ENCODE results near the gene CRB2. TPM values are rescaled to one million over a fixed set of nuclear protein-coding genes. Genes with fewer than 3 reads are reported as not detected.
"Not testable (repeated sequence)": the region's sequence is repeated elsewhere in the genome, so short reads cannot be mapped to it uniquely, and the experiment has no call there.

The CRB2 gene
- total and polyA plus RNA-seq, 11 donors, result 0.05 to 10.1 (median 0.10) TPM; not detected in 8

DNA sequence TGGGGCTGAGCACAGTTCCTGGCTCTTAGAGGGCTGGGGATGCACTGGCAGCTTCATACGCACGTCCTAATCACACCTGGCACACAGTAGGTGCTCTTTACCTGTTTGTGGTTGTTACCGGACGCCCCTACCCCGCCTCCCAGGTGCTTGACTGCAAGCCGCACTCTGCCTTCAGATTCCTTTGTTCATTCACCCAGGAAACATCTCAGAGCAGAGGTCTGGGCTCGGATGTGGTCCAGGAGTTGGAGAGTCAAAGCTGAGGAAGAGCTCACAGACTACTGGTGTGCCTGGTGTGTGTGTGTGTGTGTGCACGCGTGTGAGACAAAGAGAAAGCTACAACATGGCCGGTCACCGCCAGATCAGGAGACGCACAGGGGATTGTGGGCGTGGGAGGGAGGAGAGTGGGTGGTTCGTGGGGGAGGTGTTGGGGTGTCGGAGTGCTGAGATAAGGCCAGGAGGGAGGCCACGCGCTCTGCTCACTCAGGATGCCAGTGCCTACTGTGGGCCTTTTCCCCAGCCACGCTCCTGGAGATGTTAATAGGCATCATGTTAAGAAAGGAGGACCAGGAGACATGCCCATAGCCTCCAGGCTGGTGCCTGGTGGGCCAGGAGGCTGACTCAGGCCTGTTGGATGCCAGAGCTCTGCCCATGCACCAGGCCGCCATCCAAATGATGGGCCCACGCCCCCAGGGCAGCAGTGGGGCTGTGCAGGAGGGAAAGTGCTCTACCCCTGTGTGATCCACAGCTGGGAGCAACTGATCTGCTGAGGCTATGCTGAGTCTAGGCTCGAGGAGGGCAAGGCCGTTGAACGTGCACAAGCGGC is 39.9 kb downstream of the CRB2 start:
- H3K27ac ChIP-seq, result no peak overlapping the region
- intact Hi-C loops (cut with DNase I), result no loop called here
- H3K27me3 ChIP-seq, result no peaks in the 10 kb centered on the region
- TF ChIP-seq, protein P1, sequence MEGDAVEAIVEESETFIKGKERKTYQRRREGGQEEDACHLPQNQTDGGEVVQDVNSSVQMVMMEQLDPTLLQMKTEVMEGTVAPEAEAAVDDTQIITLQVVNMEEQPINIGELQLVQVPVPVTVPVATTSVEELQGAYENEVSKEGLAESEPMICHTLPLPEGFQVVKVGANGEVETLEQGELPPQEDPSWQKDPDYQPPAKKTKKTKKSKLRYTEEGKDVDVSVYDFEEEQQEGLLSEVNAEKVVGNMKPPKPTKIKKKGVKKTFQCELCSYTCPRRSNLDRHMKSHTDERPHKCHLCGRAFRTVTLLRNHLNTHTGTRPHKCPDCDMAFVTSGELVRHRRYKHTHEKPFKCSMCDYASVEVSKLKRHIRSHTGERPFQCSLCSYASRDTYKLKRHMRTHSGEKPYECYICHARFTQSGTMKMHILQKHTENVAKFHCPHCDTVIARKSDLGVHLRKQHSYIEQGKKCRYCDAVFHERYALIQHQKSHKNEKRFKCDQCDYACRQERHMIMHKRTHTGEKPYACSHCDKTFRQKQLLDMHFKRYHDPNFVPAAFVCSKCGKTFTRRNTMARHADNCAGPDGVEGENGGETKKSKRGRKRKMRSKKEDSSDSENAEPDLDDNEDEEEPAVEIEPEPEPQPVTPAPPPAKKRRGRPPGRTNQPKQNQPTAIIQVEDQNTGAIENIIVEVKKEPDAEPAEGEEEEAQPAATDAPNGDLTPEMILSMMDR (IDR thresholded peaks at IDR 0.05), result no peak
- no peak for TF ChIP-seq POLR2A (IDR thresholded peaks at IDR 0.05)
- H3K4me1 ChIP-seq, result peaks cover 0 to 2% (median 0%) of the 10 kb centered on the region in 12 donors
- H3K9me3 ChIP-seq, result peaks cover 0 to 9% (median 0%) of the 10 kb centered on the region in 12 donors
- DNase-seq (no peak), ATAC-seq (no peak)
- 91 to 95% (median 94%) methylated on average over 23 to 24 of the region's 24 CpGs for WGBS, 4 donors
- H3K4me3 ChIP-seq, result no peak overlapping the region
- peaks cover 0 to 14% (median 0%) of the 10 kb centered on the region in 9 donors for H3K36me3 ChIP-seq

DNA sequence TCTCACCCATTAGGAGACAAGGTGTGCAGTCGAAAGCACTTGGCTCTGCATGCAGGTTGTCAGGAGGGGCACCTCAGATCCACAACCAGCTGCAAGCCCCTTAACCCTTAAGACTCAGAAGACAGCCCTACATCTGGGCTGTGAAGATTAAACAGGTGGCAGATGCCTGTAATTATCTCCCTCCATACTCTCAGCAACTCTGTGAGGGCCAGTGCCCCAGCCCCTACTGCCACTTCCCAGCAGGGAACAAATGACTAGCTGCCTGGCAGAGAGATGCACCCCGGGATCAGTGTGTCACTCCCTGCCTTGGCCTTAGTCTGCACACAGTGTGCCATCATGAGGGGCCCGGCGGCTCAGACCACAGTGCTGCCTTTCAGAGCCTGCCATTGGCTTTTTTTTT is 42.0 kb downstream of the CRB2 start:
- peaks cover 0 to 4% (median 0%) of the 10 kb centered on the region in 12 donors for H3K9me3 ChIP-seq
- ATAC-seq, result no peak
- peaks cover 0 to 10% (median 0%) of the 10 kb centered on the region in 12 donors for H3K4me1 ChIP-seq
- WGBS, 4 donors, result 92 to 95% (median 93%) methylated on average over 4 of the region's 4 CpGs
- intact Hi-C loops (cut with DNase I), result no loop called here
- DNase-seq, result no peak
- H3K36me3 ChIP-seq, result peaks cover 0 to 14% (median 0%) of the 10 kb centered on the region in 9 donors
- H3K4me3 ChIP-seq, result no peak overlapping the region
- H3K27me3 ChIP-seq, result no peaks in the 10 kb centered on the region
- TF ChIP-seq, protein P1 (IDR thresholded peaks at IDR 0.05), result no peak
- TF ChIP-seq POLR2A (IDR thresholded peaks at IDR 0.05), result no peak
- H3K27ac ChIP-seq, result no peak overlapping the region

DNA sequence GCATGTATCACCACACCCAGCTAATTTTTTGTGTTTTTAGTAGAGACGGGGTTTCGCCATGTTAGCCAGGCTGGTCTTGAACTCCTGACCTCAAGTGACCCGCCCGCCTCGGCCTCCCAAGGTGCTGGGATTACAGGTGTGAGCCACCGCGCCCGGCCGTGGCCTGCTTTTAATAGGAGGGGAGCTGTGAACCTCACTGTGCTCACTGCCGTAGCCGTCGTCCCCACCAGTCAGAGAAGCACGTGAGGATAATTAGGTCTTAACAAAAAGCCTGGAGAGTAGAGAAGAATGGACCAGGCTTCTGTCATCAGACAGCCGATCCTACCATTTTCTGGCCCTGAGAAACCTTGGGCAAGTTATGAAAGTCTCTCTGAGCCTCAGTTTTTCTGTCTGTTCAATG is 42.9 kb downstream of the CRB2 start:
- H3K9me3 ChIP-seq; H3K4me3 ChIP-seq; DNase-seq; ATAC-seq; H3K27me3 ChIP-seq; H3K27ac ChIP-seq; intact Hi-C loops (cut with DNase I): not testable (repeated sequence)
- WGBS, 4 donors, result 92 to 98% (median 95%) methylated on average over 14 of the region's 14 CpGs
- Histone ChIP-seq H3K4me1 (peaks cover 0 to 10% (median 0%) of the 10 kb centered on the region in 12 donors), H3K36me3 (peaks cover 0 to 14% (median 0%) of the 10 kb centered on the region in 9 donors)

DNA sequence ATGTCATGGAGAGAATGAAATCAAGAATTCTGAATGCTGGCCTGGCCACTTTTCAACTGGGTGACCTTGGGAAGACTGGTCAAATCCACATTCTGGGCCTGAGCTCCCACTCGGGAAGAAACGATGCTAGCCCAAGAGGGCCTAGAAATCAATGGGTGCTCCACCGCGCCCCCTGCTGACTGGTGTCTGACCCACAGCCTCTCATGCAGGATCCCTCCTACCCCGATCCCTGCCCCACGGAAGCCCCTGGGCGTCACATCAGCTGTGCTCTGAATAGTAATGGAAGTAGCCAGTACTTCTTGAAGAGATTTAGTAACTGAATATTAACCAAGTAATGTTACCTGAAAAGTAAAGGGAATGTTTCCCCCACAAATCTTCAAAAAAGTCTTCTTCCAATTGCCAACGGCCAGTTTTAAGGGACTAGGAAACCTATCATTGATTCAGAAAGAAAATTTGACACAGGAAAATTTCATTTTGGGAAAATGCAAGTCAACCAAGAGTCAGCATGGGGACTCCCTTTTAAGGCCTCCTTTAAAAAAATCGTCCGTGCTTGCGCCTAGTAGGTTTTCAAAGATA is 43.9 kb downstream of the CRB2 start:
- no peak for ATAC-seq
- TF ChIP-seq, protein P1 (IDR thresholded peaks at IDR 0.05), result peak in 11 of 12 donors; percentile 8 to 47 (median 29)
- no peak for TF ChIP-seq POLR2A (IDR thresholded peaks at IDR 0.05)
- H3K4me3 ChIP-seq, result no peak overlapping the region
- H3K27ac ChIP-seq, result no peak overlapping the region
- H3K27me3 ChIP-seq, result no peaks in the 10 kb centered on the region
- WGBS, 4 donors, result 84 to 86% (median 85%) methylated on average over 10 to 11 of the region's 11 CpGs
- intact Hi-C loops (cut with DNase I), result loop anchor here in 7 of 10 donors (5.0 to 10.0 kb wide), 4 partner anchors 142 to 925 kb away; no protein-coding TSS in a partner anchor
- no peak for DNase-seq
- H3K4me1 ChIP-seq, result peaks cover 0 to 10% (median 0%) of the 10 kb centered on the region in 12 donors
- peaks cover 0 to 14% (median 0%) of the 10 kb centered on the region in 9 donors for H3K36me3 ChIP-seq
- no peaks in the 10 kb centered on the region for H3K9me3 ChIP-seq

Data from heart left ventricle (tissue), 16 donors.